Uterus (tissue), 4 donors: Measurements from ENCODE around the gene SMARCAL1. TPM values are rescaled to one million over a fixed set of nuclear protein-coding genes. Genes with fewer than 3 reads are reported as not detected.

Source experiments
- DNase-seq, 2 donors: peaks; one replicate each; pipeline ENCODE4 v3.0.0-alpha.2; 2019 to 2020
- H3K27ac ChIP-seq, 2 donors: fragments of 200-600 bp; sonication (generic); 1 replicate in 1 of 2; 2 replicates in 1 of 2; pipeline ENCODE4 v1.5.1; 2016 to 2018
- H3K27me3 ChIP-seq, 2 donors: fragments of 200-600 bp; sonication (generic); one replicate each; pipeline ENCODE4 v1.5.1; 2018 to 2019; ENCODE audit warnings: control low read depth in 1 of 2
- H3K36me3 ChIP-seq, 2 donors: fragments of 200-600 bp; sonication (generic); one replicate each; pipeline ENCODE4 v1.5.1; 2019; ENCODE audit warnings: control low read depth in 1 of 2
- H3K4me1 ChIP-seq, 2 donors: fragments of 200-600 bp; sonication (generic); one replicate each; pipeline ENCODE4 v1.5.1; 2018 to 2019; ENCODE audit warnings: control low read depth in 1 of 2
- H3K4me3 ChIP-seq, 2 donors: fragments of 200-600 bp; sonication (generic); 1 replicate in 1 of 2; 2 replicates in 1 of 2; pipeline ENCODE4 v1.5.1; 2018 to 2019; ENCODE audit warnings: mild to moderate bottlenecking in 1 of 2
- H3K9me3 ChIP-seq, 2 donors: fragments of 200-600 bp; sonication (generic); one replicate each; pipeline ENCODE4 v1.5.1; 2019; ENCODE audit warnings: control low read depth in 1 of 2
- POLR2A ChIP-seq, 2 donors: fragments of 450-650 bp; IDR thresholded peaks; one replicate each; pipeline ENCODE4 v1.6.1; 2016; ENCODE audit warnings: antibody characterized with exemption in 2 of 2, mild to moderate bottlenecking in 1 of 2, moderate library complexity in 1 of 2
- intact Hi-C: fragments of 100-400 bp; cut with DNase I; formaldehyde crosslinking; loops from one replicate; pipeline ENCODE4 v1.15.1; 2023; ENCODE audit warnings: low total_unique reads
- total RNA-seq, 4 donors: library from RNA; depleted of rRNA in 3 of 4; stranded (reverse); fragments of >200 nt in 3 of 4; gene quantifications; one replicate each; pipeline versions ENCODE4 v1.1.0 to v1.2.4, GENCODE V29; 2014 to 2023
- TF ChIP-seq, protein P1 (sequence below), 4 experiments: fragments of 200-600 bp in 2 of 4; fragments of 450-650 bp in 2 of 4; sonication (generic) in 2 of 4; IDR thresholded peaks; one replicate each; pipeline ENCODE4 v1.5.1; 2016 to 2019; ENCODE audit warnings: antibody characterized with exemption in 4 of 4, mild to moderate bottlenecking in 2 of 4, moderate library complexity in 1 of 4
- donor health status: DM: yes; HTN: yes; CAD: no.

SMARCAL1 gene
- total RNA-seq, 4 donors from 2014 or later, result 8.5 to 25.1 (median 15.5) TPM

DNA sequence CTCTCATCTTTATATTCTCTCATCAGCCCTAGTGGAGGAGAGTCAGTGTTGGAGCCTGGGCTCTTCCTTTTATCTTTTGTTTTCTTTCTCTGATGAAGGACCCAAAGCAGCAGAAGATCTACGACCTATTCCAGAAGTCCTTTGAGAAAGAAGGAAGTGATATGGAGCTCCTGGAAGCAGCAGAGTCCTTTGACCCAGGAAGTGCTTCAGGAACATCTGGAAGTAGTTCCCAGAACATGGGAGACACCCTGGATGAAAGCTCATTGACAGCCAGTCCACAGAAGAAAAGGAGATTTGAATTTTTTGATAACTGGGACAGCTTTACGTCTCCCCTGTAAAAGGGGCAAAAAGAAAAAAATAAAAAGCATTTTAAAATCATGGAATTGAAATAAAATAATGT lies 70.4 kb downstream of the SMARCAL1 start:
- DNase-seq, result no peak
- no peaks in the 10 kb centered on the region for H3K36me3 ChIP-seq
- no peak for TF ChIP-seq POLR2A (IDR thresholded peaks at IDR 0.05)
- TF ChIP-seq, protein P1, sequence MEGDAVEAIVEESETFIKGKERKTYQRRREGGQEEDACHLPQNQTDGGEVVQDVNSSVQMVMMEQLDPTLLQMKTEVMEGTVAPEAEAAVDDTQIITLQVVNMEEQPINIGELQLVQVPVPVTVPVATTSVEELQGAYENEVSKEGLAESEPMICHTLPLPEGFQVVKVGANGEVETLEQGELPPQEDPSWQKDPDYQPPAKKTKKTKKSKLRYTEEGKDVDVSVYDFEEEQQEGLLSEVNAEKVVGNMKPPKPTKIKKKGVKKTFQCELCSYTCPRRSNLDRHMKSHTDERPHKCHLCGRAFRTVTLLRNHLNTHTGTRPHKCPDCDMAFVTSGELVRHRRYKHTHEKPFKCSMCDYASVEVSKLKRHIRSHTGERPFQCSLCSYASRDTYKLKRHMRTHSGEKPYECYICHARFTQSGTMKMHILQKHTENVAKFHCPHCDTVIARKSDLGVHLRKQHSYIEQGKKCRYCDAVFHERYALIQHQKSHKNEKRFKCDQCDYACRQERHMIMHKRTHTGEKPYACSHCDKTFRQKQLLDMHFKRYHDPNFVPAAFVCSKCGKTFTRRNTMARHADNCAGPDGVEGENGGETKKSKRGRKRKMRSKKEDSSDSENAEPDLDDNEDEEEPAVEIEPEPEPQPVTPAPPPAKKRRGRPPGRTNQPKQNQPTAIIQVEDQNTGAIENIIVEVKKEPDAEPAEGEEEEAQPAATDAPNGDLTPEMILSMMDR (IDR thresholded peaks at IDR 0.05), result no peak
- H3K4me3 ChIP-seq, result no peak overlapping the region
- no peaks in the 10 kb centered on the region for H3K27me3 ChIP-seq
- no peaks in the 10 kb centered on the region for H3K4me1 ChIP-seq
- no peaks in the 10 kb centered on the region for H3K9me3 ChIP-seq
- H3K27ac ChIP-seq, result no peak overlapping the region
- intact Hi-C loops, result no loop called here

DNA sequence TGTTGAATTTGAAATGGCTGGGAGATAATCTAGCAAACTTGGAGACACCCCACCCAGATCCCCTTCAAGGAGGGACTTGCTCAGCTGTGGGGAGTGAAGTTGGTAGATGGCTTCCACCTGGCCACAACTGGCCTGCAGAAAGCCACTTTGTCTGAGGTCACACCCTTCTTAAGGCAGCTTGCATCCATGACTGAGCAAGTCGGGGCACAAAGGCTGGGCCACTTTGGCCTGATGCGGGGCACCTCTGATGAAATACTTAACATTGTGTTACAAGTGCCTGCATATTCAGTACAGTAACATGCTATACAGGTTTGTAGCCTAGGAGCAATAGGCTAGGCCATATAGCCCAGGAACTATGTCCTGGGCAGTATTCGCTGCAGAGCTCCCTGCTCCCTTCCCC lies 73.0 kb downstream of the SMARCAL1 start:
- Histone ChIP-seq H3K27ac (no peak overlapping the region), H3K4me1 (no peaks in the 10 kb centered on the region), H3K9me3 (no peaks in the 10 kb centered on the region), H3K36me3 (no peaks in the 10 kb centered on the region), H3K27me3 (no peaks in the 10 kb centered on the region), H3K4me3 (no peak overlapping the region)
- DNase-seq, result no peak
- intact Hi-C loops, result no loop called here
- no peak for TF ChIP-seq POLR2A (IDR thresholded peaks at IDR 0.05)
- TF ChIP-seq, protein P1 (IDR thresholded peaks at IDR 0.05), result no peak

DNA sequence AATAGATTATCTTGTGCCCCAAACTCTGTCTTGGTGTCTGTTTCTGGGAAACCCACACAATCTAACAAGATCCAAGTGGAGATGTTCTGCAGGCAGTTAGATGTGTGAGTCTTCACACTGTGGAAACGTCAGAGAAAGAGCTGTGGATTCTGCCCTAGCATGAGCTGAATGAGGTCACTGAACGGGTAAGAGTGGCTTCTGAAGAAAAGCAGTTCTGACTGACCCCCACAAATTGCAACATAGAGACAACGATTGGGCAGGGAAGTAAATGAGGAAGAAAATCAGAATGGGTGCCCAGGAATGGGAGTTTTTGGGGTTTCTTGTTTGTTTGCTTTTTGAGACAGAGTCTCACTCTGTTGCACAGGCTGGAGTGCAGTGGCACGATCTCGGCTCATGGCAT lies 73.5 kb downstream of the SMARCAL1 start:
- H3K36me3 ChIP-seq, result no peaks in the 10 kb centered on the region
- TF ChIP-seq, protein P1 (IDR thresholded peaks at IDR 0.05), result no peak
- TF ChIP-seq POLR2A (IDR thresholded peaks at IDR 0.05), result no peak
- no peaks in the 10 kb centered on the region for H3K4me1 ChIP-seq
- no peaks in the 10 kb centered on the region for H3K9me3 ChIP-seq
- intact Hi-C loops, result no loop called here
- no peak overlapping the region for H3K27ac ChIP-seq
- no peak for DNase-seq
- no peak overlapping the region for H3K4me3 ChIP-seq
- no peaks in the 10 kb centered on the region for H3K27me3 ChIP-seq

DNA sequence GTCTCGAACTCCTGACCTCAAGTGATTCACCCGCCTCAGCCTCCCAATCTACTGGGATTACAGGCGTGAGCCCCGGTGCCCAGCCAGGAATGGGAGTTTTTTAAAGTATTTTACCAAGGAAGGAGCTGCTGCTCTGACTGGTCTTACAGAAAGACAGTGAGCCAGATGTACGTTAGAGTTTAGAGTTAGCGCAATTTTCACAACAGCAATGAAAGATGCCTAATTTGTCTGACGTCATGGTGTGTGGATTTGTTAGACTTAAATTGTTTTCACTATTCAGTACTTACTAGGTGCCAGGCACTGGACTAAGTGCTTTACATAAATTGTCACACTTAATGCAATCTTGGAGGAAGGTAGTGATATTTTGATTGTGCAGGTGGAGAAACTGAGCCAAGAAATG lies 74.0 kb downstream of the SMARCAL1 start:
- no peak for DNase-seq
- no peak for TF ChIP-seq POLR2A (IDR thresholded peaks at IDR 0.05)
- TF ChIP-seq, protein P1 (IDR thresholded peaks at IDR 0.05), result no peak
- intact Hi-C loops, result no loop called here
- Histone ChIP-seq H3K27me3 (no peaks in the 10 kb centered on the region), H3K27ac (no peak overlapping the region), H3K9me3 (no peaks in the 10 kb centered on the region), H3K4me3 (no peak overlapping the region), H3K36me3 (no peaks in the 10 kb centered on the region), H3K4me1 (no peaks in the 10 kb centered on the region)

DNA sequence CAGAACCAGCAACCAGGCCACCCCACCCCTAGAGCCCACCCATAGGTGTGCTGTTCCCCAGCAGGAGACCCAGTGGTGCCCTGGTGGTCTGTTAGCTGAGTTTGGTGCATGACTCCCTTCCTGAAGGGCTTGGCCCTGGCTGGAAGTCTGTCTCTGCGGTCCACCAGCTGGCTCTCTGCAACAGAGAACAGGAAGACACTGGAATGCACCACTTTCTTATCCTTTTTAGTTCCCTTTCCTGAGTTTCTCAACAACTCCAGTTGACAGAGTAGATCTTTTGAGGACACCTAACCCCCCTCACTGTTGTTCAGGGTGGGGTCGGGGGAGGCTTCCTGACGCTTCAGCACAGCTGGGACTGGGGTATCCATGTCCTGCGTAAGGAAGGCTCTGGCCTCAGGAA lies 74.4 kb downstream of the SMARCAL1 start:
- TF ChIP-seq, protein P1 (IDR thresholded peaks at IDR 0.05), result no peak
- TF ChIP-seq POLR2A (IDR thresholded peaks at IDR 0.05), result no peak
- no peak overlapping the region for H3K4me3 ChIP-seq
- no peaks in the 10 kb centered on the region for H3K27me3 ChIP-seq
- H3K36me3 ChIP-seq, result no peaks in the 10 kb centered on the region
- intact Hi-C loops, result no loop called here
- H3K4me1 ChIP-seq, result no peaks in the 10 kb centered on the region
- DNase-seq, result no peak
- no peaks in the 10 kb centered on the region for H3K9me3 ChIP-seq
- no peak overlapping the region for H3K27ac ChIP-seq
